H9 (cell line): ENCODE results near the gene SIKE1. TPM values are rescaled to one million over a fixed set of nuclear protein-coding genes. Genes with fewer than 3 reads are reported as not detected.

Source experiments
- DNase-seq: peaks from one replicate; pipeline ENCODE4 v3.0.0-alpha.2; 2017
- H2AFZ ChIP-seq: one replicate; pipeline ENCODE4 v1.6.1; 2013; ENCODE audit warnings: mild to moderate bottlenecking, low read length, control low read depth, moderate library complexity
- H2AK5ac ChIP-seq: 2 replicates; pipeline ENCODE4 v1.6.1; 2013; ENCODE audit warnings: low read length, control low read depth, mixed read lengths; ENCODE audit not compliant: insufficient read length
- H2BK120ac ChIP-seq: one replicate; pipeline ENCODE4 v1.6.1; 2013; ENCODE audit warnings: low read depth, mild to moderate bottlenecking, low read length, control low read depth, inconsistent platforms; ENCODE audit not compliant: poor library complexity, severe bottlenecking
- H2BK12ac ChIP-seq: 2 replicates; pipeline ENCODE4 v1.6.1; 2013; ENCODE audit warnings: low read length, control low read depth, mixed read lengths, low read depth; ENCODE audit not compliant: insufficient read length
- H2BK15ac ChIP-seq: 2 replicates; pipeline ENCODE4 v1.6.1; 2013; ENCODE audit warnings: low read depth, low read length, control low read depth
- H2BK20ac ChIP-seq: one replicate; pipeline ENCODE4 v1.6.1; 2013; ENCODE audit warnings: low read depth, mild to moderate bottlenecking, low read length, control low read depth, inconsistent platforms; ENCODE audit not compliant: poor library complexity, severe bottlenecking
- H2BK5ac ChIP-seq: 2 replicates; pipeline ENCODE4 v1.6.1; 2013; ENCODE audit warnings: low read length, control low read depth, mixed read lengths; ENCODE audit not compliant: insufficient read length
- H3K14ac ChIP-seq: 2 replicates; pipeline ENCODE4 v1.6.1; 2013; ENCODE audit warnings: low read length, control low read depth; ENCODE audit not compliant: insufficient read depth
- H3K18ac ChIP-seq: 2 replicates; pipeline ENCODE4 v1.6.1; 2013; ENCODE audit warnings: low read depth, mild to moderate bottlenecking, mixed read lengths, low read length, control low read depth; ENCODE audit not compliant: insufficient read length
- H3K23ac ChIP-seq: 2 replicates; pipeline ENCODE4 v1.6.1; 2013; ENCODE audit warnings: low read length, control low read depth, mixed read lengths, low read depth; ENCODE audit not compliant: insufficient read length
- H3K23me2 ChIP-seq: 2 replicates; pipeline ENCODE4 v1.6.1; 2013; ENCODE audit warnings: low read depth, mild to moderate bottlenecking, mixed read lengths, low read length, control low read depth; ENCODE audit not compliant: insufficient read length, poor library complexity, severe bottlenecking
- H3K27ac ChIP-seq: 2 replicates; pipeline ENCODE4 v1.5.1; 2013; ENCODE audit warnings: low read length, control low read depth, mixed read lengths, low read depth; ENCODE audit not compliant: insufficient read length
- H3K27me3 ChIP-seq: 2 replicates; pipeline ENCODE4 v1.6.1; 2013; ENCODE audit warnings: low read length, control low read depth, inconsistent platforms; ENCODE audit not compliant: insufficient read depth
- H3K4ac ChIP-seq: 2 replicates; pipeline ENCODE4 v1.6.1; 2013; ENCODE audit warnings: low read depth, mild to moderate bottlenecking, control low read depth, inconsistent platforms, low read length, moderate library complexity
- H3K4me1 ChIP-seq: 2 replicates; pipeline ENCODE4 v1.6.1; 2013; ENCODE audit warnings: low read length, control low read depth, inconsistent platforms; ENCODE audit not compliant: insufficient read depth
- H3K4me2 ChIP-seq: 2 replicates; pipeline ENCODE4 v1.6.1; 2013; ENCODE audit warnings: low read length, control low read depth, mixed read lengths; ENCODE audit not compliant: insufficient read length, insufficient read depth
- H3K56ac ChIP-seq: 2 replicates; pipeline ENCODE4 v1.6.1; 2013; ENCODE audit warnings: low read depth, mild to moderate bottlenecking, mixed read lengths, low read length, control low read depth; ENCODE audit not compliant: insufficient read length
- H3K79me1 ChIP-seq: 2 replicates; pipeline ENCODE4 v1.6.1; 2013; ENCODE audit warnings: low read depth, mild to moderate bottlenecking, moderate library complexity, low read length, control low read depth, inconsistent platforms; ENCODE audit not compliant: insufficient read depth, poor library complexity, severe bottlenecking
- H3K79me2 ChIP-seq: 2 replicates; pipeline ENCODE4 v1.6.1; 2013; ENCODE audit warnings: low read length, control low read depth, inconsistent platforms; ENCODE audit not compliant: insufficient read depth
- H3K9ac ChIP-seq: 2 replicates; pipeline ENCODE4 v1.6.1; 2013; ENCODE audit warnings: low read length, control low read depth, mixed read lengths; ENCODE audit not compliant: insufficient read length; ENCODE audit errors: extremely low read depth
- H3K9me3 ChIP-seq: one replicate; pipeline ENCODE4 v1.6.1; 2013; ENCODE audit warnings: low read depth, low read length, inconsistent platforms; ENCODE audit not compliant: control insufficient read depth
- H3T11ph ChIP-seq: one replicate; pipeline ENCODE4 v1.6.1; 2013; ENCODE audit warnings: mild to moderate bottlenecking, low read length, control low read depth, inconsistent platforms
- H4K20me1 ChIP-seq: one replicate; pipeline ENCODE4 v1.6.1; 2013; ENCODE audit not compliant: control insufficient read depth, insufficient read length, insufficient read depth
- H4K5ac ChIP-seq: 2 replicates; pipeline ENCODE4 v1.6.1; 2013; ENCODE audit warnings: low read depth, mild to moderate bottlenecking, mixed read lengths, low read length, control low read depth; ENCODE audit not compliant: insufficient read length
- H4K8ac ChIP-seq: replicated peaks from 2 replicates; pipeline ENCODE4 v1.6.1; 2013; ENCODE audit warnings: low read length, control low read depth, mixed read lengths, low read depth; ENCODE audit not compliant: insufficient read length
- H4K91ac ChIP-seq: 2 replicates; pipeline ENCODE4 v1.6.1; 2013; ENCODE audit warnings: low read depth, mild to moderate bottlenecking, moderate library complexity, mixed read lengths, low read length, control low read depth; ENCODE audit not compliant: insufficient read length
- H3K27ac Mint-ChIP-seq, 3 experiments: 2 replicates in 2 of 3; 3 replicates in 1 of 3; pipeline ENCODE4 v1.8.0; 2020 to 2021; ENCODE audit warnings: mixed read lengths in 3 of 3, mild to moderate bottlenecking in 1 of 3, moderate library complexity in 1 of 3
- H3K27me3 Mint-ChIP-seq: 2 replicates; pipeline ENCODE4 v1.8.0; 2021; ENCODE audit warnings: low read depth, mild to moderate bottlenecking, moderate library complexity, mixed read lengths
- H3K36me3 Mint-ChIP-seq, 3 experiments: 2 replicates in 2 of 3; 3 replicates in 1 of 3; pipeline ENCODE4 v1.8.0; 2020 to 2021; ENCODE audit warnings: low read depth in 3 of 3, mixed read lengths in 3 of 3; ENCODE audit not compliant: insufficient read depth in 1 of 3
- H3K4me1 Mint-ChIP-seq, 2 experiments: 2 replicates each; pipeline ENCODE4 v1.8.0; 2020; ENCODE audit warnings: mixed read lengths in 2 of 2
- H3K4me3 Mint-ChIP-seq, 2 experiments: 2 replicates in 1 of 2; 3 replicates in 1 of 2; pipeline ENCODE4 v1.8.0; 2020 to 2021; ENCODE audit warnings: mild to moderate bottlenecking in 2 of 2, mixed read lengths in 2 of 2, moderate library complexity in 1 of 2
- H3K9me3 Mint-ChIP-seq, 2 experiments: 2 replicates in 1 of 2; 3 replicates in 1 of 2; pipeline ENCODE4 v1.8.0; 2020; ENCODE audit warnings: mild to moderate bottlenecking in 2 of 2, mixed read lengths in 2 of 2, moderate library complexity in 1 of 2
- WGBS: extraction: QIAGEN DNeasy Blood & Tissue Kit; methylation state at CpG from one replicate; pipeline ENCODE4 v1.1.7; 2013; ENCODE audit warnings: missing lambda C conversion rate, low lambda C conversion rate, mixed read lengths; ENCODE audit not compliant: insufficient read length; ENCODE audit errors: extremely low coverage; 5-methylcytosine and 5-hydroxymethylcytosine counted together
- total RNA-seq: library from RNA; stranded (reverse); gene quantifications from 2 replicates; pipeline ENCODE4 v1.2.1, GENCODE V29; 2021
- TF ChIP-seq, protein P1 (sequence below): fragments of 200-600 bp; sonication (generic); conservative IDR thresholded peaks from 3 replicates; pipeline ENCODE4 v1.8.0; 2021; ENCODE audit warnings: antibody characterized with exemption, mild to moderate bottlenecking

SIKE1 gene
- total RNA-seq, 1 experiment from 2014 or later: 75.3 TPM

DNA sequence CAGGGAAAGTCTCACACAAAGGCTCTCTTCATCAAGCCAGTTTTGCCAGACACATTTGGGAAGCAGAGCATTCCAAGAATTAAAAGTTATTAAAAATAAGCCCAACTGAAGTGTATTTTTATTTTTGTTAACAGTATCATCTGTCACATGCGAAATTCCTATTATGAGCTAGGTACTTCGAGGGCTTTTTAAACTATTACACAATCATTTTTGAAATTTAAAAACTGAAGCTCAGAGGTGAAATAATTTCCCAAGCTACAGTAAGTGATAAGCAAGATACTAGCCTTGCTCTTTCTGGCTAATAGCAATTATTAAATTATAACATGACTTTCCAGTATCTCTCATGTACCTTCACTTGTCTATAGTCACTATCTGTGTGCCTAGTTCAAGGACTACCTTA is 51.9 kb downstream of the SIKE1 start:
- Mint-ChIP-seq H3K36me3 (peaks cover 61 to 93% (median 88%) of the 10 kb centered on the region in 3 experiments), H3K4me1 (no peaks in the 10 kb centered on the region), H3K27me3 (no peaks in the 10 kb centered on the region), H3K27ac (no peak overlapping the region), H3K9me3 (no peaks in the 10 kb centered on the region), H3K4me3 (no peak overlapping the region)
- H2BK20ac ChIP-seq: no peak overlapping the region
- H3K56ac ChIP-seq: no peak overlapping the region
- no peak overlapping the region for H3K27ac ChIP-seq
- H4K20me1 ChIP-seq: no peaks in the 10 kb centered on the region
- no peak for DNase-seq
- no peak overlapping the region for H4K8ac ChIP-seq
- H2AK5ac ChIP-seq: no peak overlapping the region
- TF ChIP-seq, protein P1, sequence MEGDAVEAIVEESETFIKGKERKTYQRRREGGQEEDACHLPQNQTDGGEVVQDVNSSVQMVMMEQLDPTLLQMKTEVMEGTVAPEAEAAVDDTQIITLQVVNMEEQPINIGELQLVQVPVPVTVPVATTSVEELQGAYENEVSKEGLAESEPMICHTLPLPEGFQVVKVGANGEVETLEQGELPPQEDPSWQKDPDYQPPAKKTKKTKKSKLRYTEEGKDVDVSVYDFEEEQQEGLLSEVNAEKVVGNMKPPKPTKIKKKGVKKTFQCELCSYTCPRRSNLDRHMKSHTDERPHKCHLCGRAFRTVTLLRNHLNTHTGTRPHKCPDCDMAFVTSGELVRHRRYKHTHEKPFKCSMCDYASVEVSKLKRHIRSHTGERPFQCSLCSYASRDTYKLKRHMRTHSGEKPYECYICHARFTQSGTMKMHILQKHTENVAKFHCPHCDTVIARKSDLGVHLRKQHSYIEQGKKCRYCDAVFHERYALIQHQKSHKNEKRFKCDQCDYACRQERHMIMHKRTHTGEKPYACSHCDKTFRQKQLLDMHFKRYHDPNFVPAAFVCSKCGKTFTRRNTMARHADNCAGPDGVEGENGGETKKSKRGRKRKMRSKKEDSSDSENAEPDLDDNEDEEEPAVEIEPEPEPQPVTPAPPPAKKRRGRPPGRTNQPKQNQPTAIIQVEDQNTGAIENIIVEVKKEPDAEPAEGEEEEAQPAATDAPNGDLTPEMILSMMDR: no peak
- no peaks in the 10 kb centered on the region for H3K23me2 ChIP-seq
- H3K9me3 ChIP-seq: no peaks in the 10 kb centered on the region
- H4K5ac ChIP-seq: no peak overlapping the region
- H2BK5ac ChIP-seq: no peak overlapping the region
- no peak overlapping the region for H3K9ac ChIP-seq
- no peaks in the 10 kb centered on the region for H3K79me2 ChIP-seq
- no CpG with 5 or more reads among the region's 2 CpGs for WGBS
- H2AFZ ChIP-seq: no peak overlapping the region
- no peaks in the 10 kb centered on the region for H3K79me1 ChIP-seq
- no peak overlapping the region for H3K14ac ChIP-seq
- H4K91ac ChIP-seq: no peak overlapping the region
- no peak overlapping the region for H3K18ac ChIP-seq
- H3K23ac ChIP-seq: no peak overlapping the region
- H2BK120ac ChIP-seq: no peak overlapping the region
- no peak overlapping the region for H3K4me2 ChIP-seq
- H3K4ac ChIP-seq: no peak overlapping the region
- no peaks in the 10 kb centered on the region for H3K27me3 ChIP-seq
- no peak overlapping the region for H2BK15ac ChIP-seq
- H2BK12ac ChIP-seq: no peak overlapping the region
- no peak overlapping the region for H3T11ph ChIP-seq
- no peaks in the 10 kb centered on the region for H3K4me1 ChIP-seq
